ENCODE data around the gene MVK.

The MVK gene

DNA sequence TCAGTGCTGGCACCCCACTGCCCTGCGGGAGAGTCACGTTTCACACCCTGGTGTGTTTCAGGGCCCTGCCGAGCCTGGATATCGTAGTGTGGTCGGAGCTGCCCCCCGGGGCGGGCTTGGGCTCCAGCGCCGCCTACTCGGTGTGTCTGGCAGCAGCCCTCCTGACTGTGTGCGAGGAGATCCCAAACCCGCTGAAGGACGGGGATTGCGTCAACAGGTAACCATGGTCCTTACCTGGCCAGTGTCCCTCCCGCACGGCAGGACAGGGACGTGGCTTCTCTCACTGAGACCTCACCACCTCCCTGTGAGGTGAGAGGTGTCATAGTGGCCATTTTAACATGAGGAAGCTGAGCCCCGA is 7.7 kb downstream of the MVK start:
- Histone ChIP-seq H3K79me2 (no peaks in the 10 kb centered on the region), H3K27me3 (ENCODE audit: control insufficient read depth, insufficient read depth, low read length) (no peaks in the 10 kb centered on the region), H3K4me1 (no peaks in the 10 kb centered on the region), H3K4me2 (ENCODE audit: low read length) (no peak overlapping the region), H3K27ac (no peak overlapping the region), H3K4me3 (ENCODE audit: low read depth, low read length) (no peak overlapping the region), H3K9ac (no peak overlapping the region), H3K9me3 (ENCODE audit: control insufficient read depth, low read length) (no peaks in the 10 kb centered on the region), H3K36me3 (ENCODE audit: control insufficient read depth, insufficient read depth, low read length) (no peaks in the 10 kb centered on the region), H2AFZ (no peak overlapping the region)
- TF ChIP-seq, protein P1, sequence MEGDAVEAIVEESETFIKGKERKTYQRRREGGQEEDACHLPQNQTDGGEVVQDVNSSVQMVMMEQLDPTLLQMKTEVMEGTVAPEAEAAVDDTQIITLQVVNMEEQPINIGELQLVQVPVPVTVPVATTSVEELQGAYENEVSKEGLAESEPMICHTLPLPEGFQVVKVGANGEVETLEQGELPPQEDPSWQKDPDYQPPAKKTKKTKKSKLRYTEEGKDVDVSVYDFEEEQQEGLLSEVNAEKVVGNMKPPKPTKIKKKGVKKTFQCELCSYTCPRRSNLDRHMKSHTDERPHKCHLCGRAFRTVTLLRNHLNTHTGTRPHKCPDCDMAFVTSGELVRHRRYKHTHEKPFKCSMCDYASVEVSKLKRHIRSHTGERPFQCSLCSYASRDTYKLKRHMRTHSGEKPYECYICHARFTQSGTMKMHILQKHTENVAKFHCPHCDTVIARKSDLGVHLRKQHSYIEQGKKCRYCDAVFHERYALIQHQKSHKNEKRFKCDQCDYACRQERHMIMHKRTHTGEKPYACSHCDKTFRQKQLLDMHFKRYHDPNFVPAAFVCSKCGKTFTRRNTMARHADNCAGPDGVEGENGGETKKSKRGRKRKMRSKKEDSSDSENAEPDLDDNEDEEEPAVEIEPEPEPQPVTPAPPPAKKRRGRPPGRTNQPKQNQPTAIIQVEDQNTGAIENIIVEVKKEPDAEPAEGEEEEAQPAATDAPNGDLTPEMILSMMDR (IDR thresholded peaks at IDR 0.05) = no peak

DNA sequence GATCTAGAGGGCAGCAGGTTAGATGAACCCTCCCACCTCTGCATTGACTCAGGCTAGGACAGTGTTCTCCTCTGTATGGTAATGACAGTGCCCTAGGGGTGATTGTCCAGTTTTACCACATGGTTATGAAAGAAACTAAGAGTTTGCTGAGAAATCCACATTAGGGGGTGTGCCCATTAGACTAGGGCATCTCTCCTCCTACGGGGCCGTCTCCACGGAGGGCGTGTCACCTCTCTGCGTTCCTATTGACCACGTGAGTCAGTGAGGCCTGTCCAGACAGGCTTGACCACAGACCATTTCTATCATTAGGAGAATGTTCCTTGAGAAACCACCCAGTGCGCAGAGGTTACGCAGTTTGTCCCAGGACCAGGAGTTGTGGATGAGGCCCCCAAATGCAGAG is 8.3 kb downstream of the MVK start:
- Histone ChIP-seq H3K9me3 (ENCODE audit: control insufficient read depth, low read length) (no peaks in the 10 kb centered on the region), H3K27ac (no peak overlapping the region), H3K4me1 (no peaks in the 10 kb centered on the region), H2AFZ (no peak overlapping the region), H3K36me3 (ENCODE audit: control insufficient read depth, insufficient read depth, low read length) (no peaks in the 10 kb centered on the region), H3K79me2 (no peaks in the 10 kb centered on the region), H3K27me3 (ENCODE audit: control insufficient read depth, insufficient read depth, low read length) (no peaks in the 10 kb centered on the region), H3K4me3 (ENCODE audit: low read depth, low read length) (no peak overlapping the region), H3K4me2 (ENCODE audit: low read length) (no peak overlapping the region), H3K9ac (no peak overlapping the region)
- TF ChIP-seq, protein P1 (IDR thresholded peaks at IDR 0.05) = no peak

DNA sequence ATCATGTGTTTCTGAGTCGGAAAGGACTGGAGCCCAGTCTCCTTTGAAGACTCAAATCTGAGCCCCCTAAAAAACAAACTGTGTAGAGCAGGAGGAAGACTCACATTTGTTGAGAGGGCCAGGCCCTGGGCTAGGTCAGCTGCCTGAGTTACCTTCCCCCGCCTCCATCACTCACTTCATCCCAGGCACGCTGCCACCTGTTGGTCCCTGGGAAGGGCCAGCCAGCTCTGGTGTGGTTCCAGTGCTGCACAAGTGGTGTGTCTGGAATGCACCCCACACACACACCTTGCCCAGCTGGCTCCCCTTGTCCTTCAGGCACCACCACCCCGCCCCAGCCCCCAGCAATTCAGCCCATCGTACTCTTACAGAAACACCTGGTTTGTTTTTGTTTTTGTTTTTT is 9.0 kb downstream of the MVK start:
- H3K4me1 ChIP-seq = no peaks in the 10 kb centered on the region
- no peaks in the 10 kb centered on the region for H3K79me2 ChIP-seq
- H3K36me3 ChIP-seq (ENCODE audit: control insufficient read depth, insufficient read depth, low read length) = no peaks in the 10 kb centered on the region
- no peak overlapping the region for H3K27ac ChIP-seq
- H3K9me3 ChIP-seq (ENCODE audit: control insufficient read depth, low read length) = no peaks in the 10 kb centered on the region
- no peak overlapping the region for H2AFZ ChIP-seq
- TF ChIP-seq, protein P1 (IDR thresholded peaks at IDR 0.05) = no peak
- H3K27me3 ChIP-seq (ENCODE audit: control insufficient read depth, insufficient read depth, low read length) = no peaks in the 10 kb centered on the region
- no peak overlapping the region for H3K9ac ChIP-seq
- no peak overlapping the region for H3K4me3 ChIP-seq (ENCODE audit: low read depth, low read length)
- H3K4me2 ChIP-seq (ENCODE audit: low read length) = no peak overlapping the region

DNA sequence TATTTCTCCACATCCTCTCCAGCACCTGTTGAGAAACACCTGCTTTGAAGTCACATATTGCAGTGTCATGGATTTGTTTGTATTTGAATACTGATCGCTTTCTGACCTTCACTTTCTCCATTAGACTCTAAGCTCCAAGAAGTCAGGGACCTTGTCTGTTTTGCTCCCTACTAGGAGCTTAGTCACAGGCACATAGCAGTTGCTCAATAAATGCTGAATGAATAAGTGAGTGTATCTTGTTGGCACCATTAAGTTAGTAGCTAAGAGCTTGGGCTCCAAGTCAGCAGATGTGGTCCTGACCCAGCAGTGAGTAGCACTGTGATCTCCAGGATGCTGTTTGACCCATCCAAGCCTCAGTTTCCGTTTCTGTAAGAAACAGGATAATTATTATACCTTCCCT is 10.1 kb downstream of the MVK start:
- Histone ChIP-seq H3K9ac (no peak overlapping the region), H3K4me1 (no peaks in the 10 kb centered on the region), H3K4me3 (ENCODE audit: low read depth, low read length) (no peak overlapping the region), H3K36me3 (ENCODE audit: control insufficient read depth, insufficient read depth, low read length) (no peaks in the 10 kb centered on the region), H3K27me3 (ENCODE audit: control insufficient read depth, insufficient read depth, low read length) (no peaks in the 10 kb centered on the region), H3K79me2 (no peaks in the 10 kb centered on the region), H2AFZ (no peak overlapping the region), H3K9me3 (ENCODE audit: control insufficient read depth, low read length) (no peaks in the 10 kb centered on the region), H3K4me2 (ENCODE audit: low read length) (no peak overlapping the region), H3K27ac (no peak overlapping the region)
- TF ChIP-seq, protein P1 (IDR thresholded peaks at IDR 0.05) = no peak

DNA sequence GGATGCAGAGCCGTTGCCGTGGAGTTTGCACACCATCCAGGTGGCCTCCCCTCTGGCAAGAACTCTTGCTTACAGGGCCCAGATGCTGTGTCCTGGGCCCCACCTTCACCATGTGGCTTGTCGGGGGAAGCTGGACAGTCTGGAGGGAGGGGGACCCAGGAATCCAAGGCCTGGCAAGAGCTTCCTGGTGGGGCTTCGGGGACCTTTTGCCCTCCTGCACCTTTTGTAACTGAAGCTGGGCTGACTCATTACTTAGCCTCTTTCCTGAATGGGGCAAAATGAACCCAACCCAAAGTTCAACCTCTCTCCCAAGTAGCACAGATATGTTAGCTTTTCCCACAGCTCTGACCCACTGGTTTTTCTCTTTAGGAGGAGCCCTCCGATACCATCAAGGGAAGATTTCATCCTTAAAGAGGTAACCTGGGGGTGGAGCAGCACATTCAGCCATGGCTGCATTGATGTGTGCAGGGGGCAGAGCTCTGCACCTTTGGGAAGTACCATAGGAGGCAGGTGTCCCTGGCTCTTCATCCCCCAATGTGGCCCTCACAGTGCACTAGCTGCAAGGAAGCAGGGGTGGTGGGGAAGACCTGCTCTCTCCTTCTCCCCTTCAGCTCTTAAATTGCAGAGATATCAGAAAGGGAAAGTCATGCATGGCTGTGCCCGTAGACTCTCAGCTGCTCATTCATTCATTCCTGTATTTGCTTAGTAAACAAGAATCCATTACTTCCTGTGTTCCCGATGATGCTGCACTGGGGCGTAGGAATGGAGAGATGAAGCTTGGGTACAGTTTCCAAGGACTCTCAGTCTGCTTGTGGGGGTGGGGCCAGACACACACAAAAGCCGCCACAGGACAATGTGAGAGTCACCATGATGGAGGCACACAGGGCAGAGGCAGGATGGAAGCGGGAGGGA is 13.0 kb downstream of the MVK start:
- no peaks in the 10 kb centered on the region for H3K4me1 ChIP-seq
- TF ChIP-seq, protein P1 (IDR thresholded peaks at IDR 0.05) = no peak
- H3K36me3 ChIP-seq (ENCODE audit: control insufficient read depth, insufficient read depth, low read length) = no peaks in the 10 kb centered on the region

More for the DNA sequence above, 13.0 kb downstream of the MVK start:
- no peaks in the 10 kb centered on the region for H3K79me2 ChIP-seq
- no peaks in the 10 kb centered on the region for H3K27me3 ChIP-seq (ENCODE audit: control insufficient read depth, insufficient read depth, low read length)
- no peak overlapping the region for H3K4me2 ChIP-seq (ENCODE audit: low read length)
- no peak overlapping the region for H3K9ac ChIP-seq
- H2AFZ ChIP-seq = no peak overlapping the region
- no peak overlapping the region for H3K27ac ChIP-seq
- no peak overlapping the region for H3K4me3 ChIP-seq (ENCODE audit: low read depth, low read length)
- H3K9me3 ChIP-seq (ENCODE audit: control insufficient read depth, low read length) = no peaks in the 10 kb centered on the region

Data from parathyroid adenoma (tissue), 2 donors.